Epithelial cell of esophagus (primary cell): ENCODE measurements around the gene C4A.

Experiments used
- DNase-seq: peaks from one replicate; pipeline ENCODE4 v3.0.0; 2010; ENCODE audit warnings: low read depth
- H3K4me3 ChIP-seq: 2 replicates; pipeline ENCODE4 v1.5.1; 2011; ENCODE audit warnings: mild to moderate bottlenecking, low read length, control low read depth
- CTCF ChIP-seq: IDR thresholded peaks from 2 replicates; pipeline ENCODE4 v1.5.1; 2011; ENCODE audit warnings: low read depth, mild to moderate bottlenecking, low read length, control low read depth, inconsistent platforms; ENCODE audit not compliant: insufficient read depth; ENCODE audit errors: missing control alignments

C4A gene

GRCh38 chr6:31967926-31968320 lies 13.9 kb upstream of the C4A start:
- TF ChIP-seq CTCF: no peak
- no peak for DNase-seq
- H3K4me3 ChIP-seq: no peak overlapping the region

- no peak overlapping the region for H3K4me3 ChIP-seq
- no peak for TF ChIP-seq CTCF
- DNase-seq: no peak
These were observed 13.5 kb upstream of the C4A start for GRCh38 chr6:31968326-31968725.

GRCh38 chr6:31968791-31969711 lies 12.8 kb upstream of the C4A start:
- no peak for TF ChIP-seq CTCF
- no peak for DNase-seq
- H3K4me3 ChIP-seq: no peak overlapping the region

- no peak overlapping the region for H3K4me3 ChIP-seq
- TF ChIP-seq CTCF: no peak
- no peak for DNase-seq
These were observed 11.9 kb upstream of the C4A start for GRCh38 chr6:31969712-31970603.

- peak overlapping the region; percentile 93 for H3K4me3 ChIP-seq
- DNase-seq: no peak
- TF ChIP-seq CTCF: no peak
These were observed 11.1 kb upstream of the C4A start for GRCh38 chr6:31970604-31971271.

GRCh38 chr6:31971279-31971992 lies 10.4 kb upstream of the C4A start:
- no peak for TF ChIP-seq CTCF
- H3K4me3 ChIP-seq: peak overlapping the region; percentile 93
- no peak for DNase-seq
